ENCODE measurements around the gene SHKBP1. TPM values are rescaled to one million over a fixed set of nuclear protein-coding genes. Genes with fewer than 3 reads are reported as not detected.
A peak's percentile ranks its signal among the peaks of the same experiment; 100 is the strongest.

Gene SHKBP1
- total and polyA plus RNA-seq, 9 of the 15 experiments (the other 6 are each of a cell fraction or from before 2014, with no cell fraction given) = 1.2 to 58.1 (median 22.3) TPM

GRCh38 chr19:40578442-40578908 lies 1.8 kb downstream of the SHKBP1 start (continued):
- TF ChIP-seq CHD7 (IDR thresholded peaks at IDR 0.05; ENCODE audit: low read depth, low read length) (no peak), FOXA1 (IDR thresholded peaks at IDR 0.05; ENCODE audit: borderline replicate concordance) (no peak), FOXA3 (CRISPR knock-in tag; conservative IDR thresholded peaks at IDR 0.05 in 1 of 2, IDR thresholded peaks at IDR 0.05 in 1 of 2) (no peak), SMC3 (conservative IDR thresholded peaks at IDR 0.05; ENCODE audit: insufficient read depth, low read depth, low read length) (no peak), ZBTB43 (CRISPR knock-in tag; IDR thresholded peaks at IDR 0.05) (no peak), ARID4B (CRISPR knock-in tag; IDR thresholded peaks at IDR 0.05) (no peak), NCOR1 (IDR thresholded peaks at IDR 0.05) (no peak), PTTG1 (tag; IDR thresholded peaks at IDR 0.05; ENCODE audit: low read depth) (0 out of 2 replicates have a peak, but pooled peaks have one; percentile 13), JUND (IDR thresholded peaks at IDR 0.05; ENCODE audit: borderline replicate concordance, low read depth, low read length) (peak; percentile 63; the same call in 1 of the 2 replicates), JUND (tag; IDR thresholded peaks at IDR 0.05; ENCODE audit: borderline replicate concordance, low read depth, low read length) (peak; percentile 31; the same call in 1 of the 3 replicates)

Data from K562 (cell line).